HFFc6 (cell line): ENCODE measurements around the gene UPP2. TPM values are rescaled to one million over a fixed set of nuclear protein-coding genes. Genes with fewer than 3 reads are reported as not detected.

Experiments used
- DNase-seq: peaks from one replicate; pipeline ENCODE4 v3.0.0-alpha.2; 2018
- H3K27ac Mint-ChIP-seq: 2 replicates; pipeline ENCODE4 v1.8.0; 2020; ENCODE audit warnings: mild to moderate bottlenecking, mixed read lengths
- H3K27me3 Mint-ChIP-seq: 2 replicates; pipeline ENCODE4 v1.8.0; 2021; ENCODE audit warnings: mild to moderate bottlenecking, moderate library complexity, mixed read lengths; ENCODE audit not compliant: insufficient read depth
- H3K36me3 Mint-ChIP-seq: 2 replicates; pipeline ENCODE4 v1.8.0; 2021; ENCODE audit warnings: low read depth, mixed read lengths
- H3K4me1 Mint-ChIP-seq: 2 replicates; pipeline ENCODE4 v1.8.0; 2020; ENCODE audit warnings: low read depth, mixed read lengths
- H3K4me3 Mint-ChIP-seq: 2 replicates; pipeline ENCODE4 v1.8.0; 2020; ENCODE audit warnings: mild to moderate bottlenecking, moderate library complexity, mixed read lengths
- H3K9me3 Mint-ChIP-seq: 2 replicates; pipeline ENCODE4 v1.8.0; 2020; ENCODE audit warnings: mild to moderate bottlenecking, mixed read lengths
- CTCF ChIP-seq: fragments of 200-600 bp; sonication (generic); IDR thresholded peaks from 2 replicates; pipeline ENCODE4 v1.5.0; 2021; ENCODE audit warnings: antibody characterized with exemption, mild to moderate bottlenecking
- total RNA-seq, 6 experiments: library from RNA; stranded (reverse); fragmentation: NEBNext Ultra II Directional; extraction: Animal tissue kit (Norgen Biotek cat#: 25700); gene quantifications; 2 replicates in 1 of 6; 3 replicates in 5 of 6; pipeline ENCODE4 v1.2.3, GENCODE V29; 2021

Gene UPP2
- total RNA-seq, 6 experiments from 2014 or later = not detected

- Mint-ChIP-seq H3K27ac (no peak overlapping the region), H3K4me1 (no peaks in the 10 kb centered on the region), H3K4me3 (no peak overlapping the region), H3K27me3 (no peaks in the 10 kb centered on the region; the same call in 1 of the 2 replicates), H3K9me3 (no peaks in the 10 kb centered on the region; the same call in 1 of the 2 replicates), H3K36me3 (no peaks in the 10 kb centered on the region)
- no peak for DNase-seq
- no peak for TF ChIP-seq CTCF
These were observed 13.6 kb upstream of the UPP2 start for GRCh38 chr2:158088093-158088492.

GRCh38 chr2:158089322-158089721, 12.4 kb upstream of the UPP2 start:
- Mint-ChIP-seq H3K9me3 (no peaks in the 10 kb centered on the region; the same call in 1 of the 2 replicates), H3K27me3 (no peaks in the 10 kb centered on the region; the same call in none of the 2 replicates), H3K4me3 (no peak overlapping the region), H3K4me1 (no peaks in the 10 kb centered on the region), H3K27ac (no peak overlapping the region), H3K36me3 (no peaks in the 10 kb centered on the region)
- no peak for TF ChIP-seq CTCF
- DNase-seq = no peak

- H3K4me1 Mint-ChIP-seq = no peaks in the 10 kb centered on the region
These were observed 10.0 kb upstream of the UPP2 start for GRCh38 chr2:158091647-158092046.

GRCh38 chr2:158094487-158095092, 7.1 kb upstream of the UPP2 start:
- Mint-ChIP-seq H3K36me3 (no peaks in the 10 kb centered on the region), H3K4me1 (no peaks in the 10 kb centered on the region), H3K4me3 (no peak overlapping the region), H3K27me3 (no peaks in the 10 kb centered on the region; the same call in none of the 2 replicates), H3K27ac (no peak overlapping the region), H3K9me3 (no peaks in the 10 kb centered on the region)
- no peak for DNase-seq
- no peak for TF ChIP-seq CTCF

More at GRCh38 chr2:158091647-158092046, 10.0 kb upstream of the UPP2 start:
- no peak for DNase-seq
- Mint-ChIP-seq H3K36me3 (no peaks in the 10 kb centered on the region), H3K9me3 (no peaks in the 10 kb centered on the region; the same call in 1 of the 2 replicates), H3K27ac (no peak overlapping the region), H3K27me3 (no peaks in the 10 kb centered on the region; the same call in none of the 2 replicates), H3K4me3 (no peak overlapping the region)
- no peak for TF ChIP-seq CTCF

GRCh38 chr2:158095269-158095668, 6.4 kb upstream of the UPP2 start:
- Mint-ChIP-seq H3K4me3 (no peak overlapping the region), H3K4me1 (no peaks in the 10 kb centered on the region), H3K27ac (no peak overlapping the region), H3K36me3 (no peaks in the 10 kb centered on the region), H3K9me3 (no peaks in the 10 kb centered on the region), H3K27me3 (no peaks in the 10 kb centered on the region; the same call in none of the 2 replicates)
- TF ChIP-seq CTCF = no peak
- no peak for DNase-seq
